PC-3 (cell line): ENCODE results near the gene SYT9.

Source experiments
- CTCF ChIP-seq: fragments of 300-600 bp; sonication (generic); conservative IDR thresholded peaks from 2 replicates; pipeline ENCODE4 v1.5.1; 2017; ENCODE audit warnings: antibody characterized with exemption, low read depth, mild to moderate bottlenecking, low read length
- EZH2 ChIP-seq: fragments of 300-600 bp; sonication (generic); IDR thresholded peaks from one replicate; pipeline ENCODE4 v1.6.1; 2017; ENCODE audit warnings: antibody characterized with exemption, mild to moderate bottlenecking, low read length; ENCODE audit not compliant: unreplicated experiment
- EZH2phosphoT487 ChIP-seq: fragments of 300-600 bp; sonication (generic); IDR thresholded peaks from 2 replicates; pipeline ENCODE4 v1.6.1; 2018; ENCODE audit warnings: mild to moderate bottlenecking, antibody characterized with exemption, low read length, borderline replicate concordance

- TF ChIP-seq CTCF: no peak
- TF ChIP-seq EZH2: no peak
- TF ChIP-seq EZH2phosphoT487: no peak
Measured at GRCh38 chr11:7291100-7291829, 39.6 kb downstream of the SYT9 start.
